ENCODE data around the gene ERBB4. TPM values are rescaled to one million over a fixed set of nuclear protein-coding genes. Genes with fewer than 3 reads are reported as not detected.

ERBB4 gene
- total RNA-seq, 1 experiment from 2014 or later: 0.04 TPM

- no peaks in the 10 kb centered on the region for H4K20me1 ChIP-seq (ENCODE audit: control insufficient read depth, insufficient read depth, insufficient read length)
- H2BK5ac ChIP-seq (ENCODE audit: insufficient read length, low read length): no peak overlapping the region
- no peaks in the 10 kb centered on the region for H3K9me3 ChIP-seq (ENCODE audit: control insufficient read depth, low read depth, low read length)
- Mint-ChIP-seq H3K27me3 (ENCODE audit: low read depth) (no peaks in the 10 kb centered on the region), H3K4me1 (peaks cover 7% of the 10 kb centered on the region in 2 experiments), H3K36me3 (ENCODE audit: insufficient read depth in 1 of 3, low read depth in 3 of 3) (no peaks in the 10 kb centered on the region), H3K9me3 (no peaks in the 10 kb centered on the region), H3K4me3 (no peak overlapping the region), H3K27ac (no peak overlapping the region)
- H3K79me2 ChIP-seq (ENCODE audit: insufficient read depth, low read length): no peaks in the 10 kb centered on the region
- H4K91ac ChIP-seq (ENCODE audit: insufficient read length, low read depth, low read length): no peak overlapping the region
- no peaks in the 10 kb centered on the region for H3K4me1 ChIP-seq (ENCODE audit: insufficient read depth, low read length)
- H3K9ac ChIP-seq (ENCODE audit: extremely low read depth, insufficient read length, low read length): no peak overlapping the region
- no peaks in the 10 kb centered on the region for H3K27me3 ChIP-seq (ENCODE audit: insufficient read depth, low read length)
- no peak overlapping the region for H2BK120ac ChIP-seq (ENCODE audit: low read depth, low read length, poor library complexity, severe bottlenecking)
- no peak overlapping the region for H3K4ac ChIP-seq (ENCODE audit: low read depth, low read length)
- no peak overlapping the region for H3K27ac ChIP-seq (ENCODE audit: insufficient read length, low read depth, low read length)
- no peak overlapping the region for H3K56ac ChIP-seq (ENCODE audit: insufficient read length, low read depth, low read length)
- no peak overlapping the region for H4K5ac ChIP-seq (ENCODE audit: insufficient read length, low read depth, low read length)
- H2AFZ ChIP-seq (ENCODE audit: low read length): no peak overlapping the region
- no peak overlapping the region for H3T11ph ChIP-seq (ENCODE audit: low read length)
- DNase-seq: no peak
- H2BK15ac ChIP-seq (ENCODE audit: low read depth, low read length): no peak overlapping the region
- H3K14ac ChIP-seq (ENCODE audit: insufficient read depth, low read length): no peak overlapping the region
- H3K79me1 ChIP-seq (ENCODE audit: insufficient read depth, low read depth, low read length, poor library complexity, severe bottlenecking): no peaks in the 10 kb centered on the region
- H2BK12ac ChIP-seq (ENCODE audit: insufficient read length, low read depth, low read length): no peak overlapping the region
- TF ChIP-seq CTCF (conservative IDR thresholded peaks at IDR 0.05): no peak
- H3K4me2 ChIP-seq (ENCODE audit: insufficient read depth, insufficient read length, low read length): no peak overlapping the region
- no peak overlapping the region for H4K8ac ChIP-seq (replicated peaks; ENCODE audit: insufficient read length, low read depth, low read length)
- H3K23ac ChIP-seq (ENCODE audit: insufficient read length, low read depth, low read length): no peak overlapping the region
- no peak overlapping the region for H2AK5ac ChIP-seq (ENCODE audit: insufficient read length, low read length)
- no peak overlapping the region for H3K18ac ChIP-seq (ENCODE audit: insufficient read length, low read depth, low read length)
- H2BK20ac ChIP-seq (ENCODE audit: low read depth, low read length, poor library complexity, severe bottlenecking): no peak overlapping the region
- H3K23me2 ChIP-seq (ENCODE audit: insufficient read length, low read depth, low read length, poor library complexity, severe bottlenecking): no peaks in the 10 kb centered on the region
Observed at GRCh38 chr2:212037062-212037461, 501.5 kb downstream of the ERBB4 start.

Data from H9 (cell line).